Activated CD8-positive, alpha-beta memory T cell treated with anti-CD3 and anti-CD28 coated beads, Interleukin-2, amount 10 ng/mL, durations not matched to agents 7 days and 5 days (primary cell): ENCODE data around the gene EDEM1. TPM values are rescaled to one million over a fixed set of nuclear protein-coding genes. Genes with fewer than 3 reads are reported as not detected.
"Not testable (repeated sequence)": the region's sequence is repeated elsewhere in the genome, so short reads cannot be mapped to it uniquely, and the experiment has no call there.

ENCODE experiments used
- ATAC-seq: fragments of 150-1000 bp; cut with Tn5 transposase; one replicate; pipeline ENCODE4 v1.10.0; 2021; ENCODE audit warnings: moderate library complexity
- CTCF ChIA-PET: fragments of 350-600 bp; sonication (Branson Sonifier 250); formaldehyde crosslinking; loops from one replicate; lab custom pipeline; 2021; ENCODE audit warnings: antibody characterized with exemption; lab: Charles Lee
- DNase-seq: peaks from one replicate; pipeline ENCODE4 v3.0.0-alpha.2; 2020
- H3K27ac Mint-ChIP-seq: one replicate; pipeline ENCODE4 v1.8.0; 2021; ENCODE audit warnings: mild to moderate bottlenecking, mixed read lengths
- H3K27me3 Mint-ChIP-seq: one replicate; pipeline ENCODE4 v1.8.0; 2021; ENCODE audit warnings: mixed read lengths
- H3K36me3 Mint-ChIP-seq: one replicate; pipeline ENCODE4 v1.8.0; 2021; ENCODE audit warnings: mild to moderate bottlenecking, mixed read lengths
- H3K4me1 Mint-ChIP-seq: one replicate; pipeline ENCODE4 v1.8.0; 2021; ENCODE audit warnings: mixed read lengths
- H3K4me3 Mint-ChIP-seq: one replicate; pipeline ENCODE4 v1.8.0; 2021; ENCODE audit warnings: mild to moderate bottlenecking, moderate library complexity, mixed read lengths
- H3K9me3 Mint-ChIP-seq: one replicate; pipeline ENCODE4 v1.8.0; 2022; ENCODE audit warnings: low read depth, mixed read lengths
- total RNA-seq, 2 experiments: library from RNA; stranded (reverse); gene quantifications; one replicate each; pipeline ENCODE4 v1.2.3, GENCODE V29; 2021

EDEM1 gene
- total RNA-seq, 2 experiments from 2014 or later = 79.0 to 119 TPM

GRCh38 chr3:5160321-5160720 is 27.2 kb upstream of the EDEM1 start:
- CTCF ChIA-PET = interaction anchor here (0.5 kb wide), 1 partner anchor 540 kb away, joined by 3 read pairs; no protein-coding TSS in a partner anchor
- H3K9me3 Mint-ChIP-seq = no peaks in the 10 kb centered on the region
- ATAC-seq (no peak), DNase-seq (no peak)
- no peaks in the 10 kb centered on the region for H3K27me3 Mint-ChIP-seq
- peaks cover 31% of the 10 kb centered on the region for H3K4me1 Mint-ChIP-seq
- H3K27ac Mint-ChIP-seq = no peak overlapping the region
- H3K4me3 Mint-ChIP-seq = no peak overlapping the region
- peaks cover 7% of the 10 kb centered on the region for H3K36me3 Mint-ChIP-seq

GRCh38 chr3:5160940-5161858 is 26.3 kb upstream of the EDEM1 start:
- Mint-ChIP-seq H3K4me1 (peaks cover 35% of the 10 kb centered on the region), H3K9me3 (no peaks in the 10 kb centered on the region), H3K27ac (no peak overlapping the region), H3K36me3 (peaks cover 3% of the 10 kb centered on the region), H3K4me3 (no peak overlapping the region), H3K27me3 (no peaks in the 10 kb centered on the region)
- ATAC-seq = peak; percentile 30
- CTCF ChIA-PET = interaction anchor here (0.5 to 1.0 kb wide), 3 partner anchors 16 to 653 kb away, joined by 3 read pairs; no protein-coding TSS in a partner anchor
- DNase-seq = no peak

GRCh38 chr3:5162102-5162501 is 25.4 kb upstream of the EDEM1 start:
- DNase-seq (no peak), ATAC-seq (no peak)
- Mint-ChIP-seq H3K36me3 (peaks cover 2% of the 10 kb centered on the region), H3K27ac (no peak overlapping the region), H3K27me3 (no peaks in the 10 kb centered on the region), H3K9me3 (no peaks in the 10 kb centered on the region), H3K4me3 (no peak overlapping the region), H3K4me1 (peaks cover 32% of the 10 kb centered on the region)
- CTCF ChIA-PET = interaction anchor here (1.0 kb wide), 1 partner anchor 17 kb away, joined by 3 read pairs; no protein-coding TSS in a partner anchor

- DNase-seq (no peak), ATAC-seq (no peak)
- Mint-ChIP-seq H3K27me3 (no peaks in the 10 kb centered on the region), H3K4me3 (no peak overlapping the region), H3K27ac (no peak overlapping the region), H3K4me1 (peaks cover 34% of the 10 kb centered on the region), H3K9me3 (no peaks in the 10 kb centered on the region), H3K36me3 (peaks cover 3% of the 10 kb centered on the region)
- CTCF ChIA-PET = no interaction called here
Measured at GRCh38 chr3:5165698-5166097, 21.8 kb upstream of the EDEM1 start.

GRCh38 chr3:5166846-5167245 is 20.7 kb upstream of the EDEM1 start:
- H3K9me3 Mint-ChIP-seq = no peaks in the 10 kb centered on the region
- ATAC-seq = no peak
- DNase-seq = no peak
- no peak overlapping the region for H3K27ac Mint-ChIP-seq
- CTCF ChIA-PET = no interaction called here
- peaks cover 26% of the 10 kb centered on the region for H3K4me1 Mint-ChIP-seq
- H3K27me3 Mint-ChIP-seq = no peaks in the 10 kb centered on the region
- peaks cover 3% of the 10 kb centered on the region for H3K36me3 Mint-ChIP-seq
- H3K4me3 Mint-ChIP-seq = no peak overlapping the region

GRCh38 chr3:5168110-5168509 is 19.4 kb upstream of the EDEM1 start:
- no peak for DNase-seq
- Mint-ChIP-seq H3K36me3 (peaks cover 6% of the 10 kb centered on the region), H3K27me3 (no peaks in the 10 kb centered on the region), H3K4me1 (peaks cover 21% of the 10 kb centered on the region), H3K4me3 (no peak overlapping the region), H3K9me3 (no peaks in the 10 kb centered on the region), H3K27ac (no peak overlapping the region)
- ATAC-seq = no peak
- CTCF ChIA-PET = interaction anchor here (1.2 to 1.9 kb wide), 2 partner anchors 45 to 59 kb away, joined by 3 to 6 read pairs; no protein-coding TSS in a partner anchor

- Mint-ChIP-seq H3K9me3 (no peaks in the 10 kb centered on the region), H3K4me3 (no peak overlapping the region), H3K27me3 (no peaks in the 10 kb centered on the region), H3K36me3 (peaks cover 6% of the 10 kb centered on the region), H3K27ac (no peak overlapping the region), H3K4me1 (peaks cover 16% of the 10 kb centered on the region)
- ATAC-seq = no peak
- CTCF ChIA-PET = no interaction called here
- DNase-seq = no peak
Measured at GRCh38 chr3:5169807-5170206, 17.7 kb upstream of the EDEM1 start.

GRCh38 chr3:5170975-5171374 is 16.5 kb upstream of the EDEM1 start:
- CTCF ChIA-PET = no interaction called here
- Mint-ChIP-seq H3K9me3 (no peaks in the 10 kb centered on the region), H3K4me3 (no peak overlapping the region)

GRCh38 chr3:5172018-5172417 is 15.5 kb upstream of the EDEM1 start:
- no peak overlapping the region for H3K27ac Mint-ChIP-seq
- peaks cover 9% of the 10 kb centered on the region for H3K36me3 Mint-ChIP-seq

More at GRCh38 chr3:5170975-5171374, 16.5 kb upstream of the EDEM1 start:
- H3K36me3 Mint-ChIP-seq = peaks cover 10% of the 10 kb centered on the region
- ATAC-seq (no peak), DNase-seq (no peak)
- peaks cover 9% of the 10 kb centered on the region for H3K4me1 Mint-ChIP-seq
- no peaks in the 10 kb centered on the region for H3K27me3 Mint-ChIP-seq
- H3K27ac Mint-ChIP-seq = no peak overlapping the region

GRCh38 chr3:5179036-5179435 is 8.5 kb upstream of the EDEM1 start:
- CTCF ChIA-PET, ATAC-seq, H3K9me3 Mint-ChIP-seq, H3K27me3 Mint-ChIP-seq, DNase-seq, H3K4me1 Mint-ChIP-seq, H3K4me3 Mint-ChIP-seq, H3K27ac Mint-ChIP-seq: not testable (repeated sequence)
- H3K36me3 Mint-ChIP-seq = peaks cover 27% of the 10 kb centered on the region

More at GRCh38 chr3:5172018-5172417, 15.5 kb upstream of the EDEM1 start:
- H3K27me3 Mint-ChIP-seq = no peaks in the 10 kb centered on the region
- DNase-seq (no peak), ATAC-seq (no peak)
- CTCF ChIA-PET = interaction anchor here (1.0 kb wide), 2 partner anchors 14 to 49 kb away, joined by 3 read pairs; no protein-coding TSS in a partner anchor
- H3K4me1 Mint-ChIP-seq = peaks cover 9% of the 10 kb centered on the region
- no peak overlapping the region for H3K4me3 Mint-ChIP-seq
- no peaks in the 10 kb centered on the region for H3K9me3 Mint-ChIP-seq

GRCh38 chr3:5181469-5182141 is 5.9 kb upstream of the EDEM1 start:
- Mint-ChIP-seq H3K27ac (no peak overlapping the region), H3K4me3 (no peak overlapping the region), H3K9me3 (no peaks in the 10 kb centered on the region), H3K36me3 (peaks cover 23% of the 10 kb centered on the region), H3K4me1 (peaks cover 8% of the 10 kb centered on the region), H3K27me3 (no peaks in the 10 kb centered on the region)
- CTCF ChIA-PET = interaction anchor here (0.7 to 1.2 kb wide), 2 partner anchors 21 to 57 kb away, joined by 3 read pairs; no protein-coding TSS in a partner anchor
- no peak for DNase-seq
- no peak for ATAC-seq

GRCh38 chr3:5183714-5184113 is 3.8 kb upstream of the EDEM1 start:
- DNase-seq, H3K9me3 Mint-ChIP-seq, H3K27ac Mint-ChIP-seq, H3K27me3 Mint-ChIP-seq, H3K4me3 Mint-ChIP-seq, ATAC-seq, CTCF ChIA-PET: not testable (repeated sequence)
- H3K4me1 Mint-ChIP-seq = peaks cover 11% of the 10 kb centered on the region
- H3K36me3 Mint-ChIP-seq = peaks cover 18% of the 10 kb centered on the region

GRCh38 chr3:5184499-5184898 is 3.0 kb upstream of the EDEM1 start:
- ATAC-seq (no peak), DNase-seq (no peak)
- Mint-ChIP-seq H3K9me3 (no peaks in the 10 kb centered on the region), H3K27me3 (no peaks in the 10 kb centered on the region), H3K4me3 (no peak overlapping the region), H3K27ac (no peak overlapping the region), H3K36me3 (peaks cover 19% of the 10 kb centered on the region), H3K4me1 (peaks cover 6% of the 10 kb centered on the region)
- CTCF ChIA-PET = no interaction called here
